Thymus (tissue), 11 donors: ENCODE results near the gene PON3. TPM values are rescaled to one million over a fixed set of nuclear protein-coding genes. Genes with fewer than 3 reads are reported as not detected.
A peak's percentile ranks its signal among the peaks of the same experiment; 100 is the strongest.

Experiments
- DNase-seq, 9 donors: peaks; one replicate each; pipeline ENCODE4 v3.0.0-alpha.2; 2013; ENCODE audit warnings: low spot score in 9 of 9, low read depth in 6 of 9, missing footprints in 1 of 9
- H3K27ac ChIP-seq, 2 donors: one replicate each; pipeline ENCODE4 v1.5.1; 2013; ENCODE audit warnings: control low read depth in 1 of 2, low read depth in 1 of 2, low read length in 1 of 2, mild to moderate bottlenecking in 1 of 2, moderate library complexity in 1 of 2
- H3K27me3 ChIP-seq, 2 donors: one replicate each; pipeline ENCODE4 v1.5.1; 2013; ENCODE audit warnings: low read length in 1 of 2; ENCODE audit not compliant: control insufficient read depth in 2 of 2, insufficient read depth in 1 of 2
- H3K36me3 ChIP-seq, 2 donors: one replicate each; pipeline ENCODE4 v1.5.1; 2013; ENCODE audit warnings: low read length in 1 of 2, mild to moderate bottlenecking in 1 of 2, moderate library complexity in 1 of 2; ENCODE audit not compliant: control insufficient read depth in 2 of 2, insufficient read depth in 2 of 2
- H3K4me1 ChIP-seq, 2 donors: one replicate each; pipeline ENCODE4 v1.5.1; 2013; ENCODE audit warnings: low read length in 2 of 2; ENCODE audit not compliant: control insufficient read depth in 2 of 2, insufficient read depth in 2 of 2
- H3K4me3 ChIP-seq, 2 donors: one replicate each; pipeline ENCODE4 v1.5.1; 2013; ENCODE audit warnings: low read length in 2 of 2, control low read depth in 1 of 2, mild to moderate bottlenecking in 1 of 2
- H3K9me3 ChIP-seq, 2 donors: one replicate each; pipeline ENCODE4 v1.5.1; 2013; ENCODE audit warnings: low read length in 1 of 2, mild to moderate bottlenecking in 1 of 2; ENCODE audit not compliant: control insufficient read depth in 2 of 2, insufficient read depth in 1 of 2
- WGBS: extraction: QIAGEN DNeasy Blood & Tissue Kit; methylation state at CpG from one replicate; pipeline ENCODE4 v1.1.7; 2013; 5-methylcytosine and 5-hydroxymethylcytosine counted together
- polyA plus RNA-seq: library from polyadenylated mRNA; stranded (reverse); fragments of 200-250 nt; gene quantifications from one replicate; pipeline ENCODE4 v1.2.3, GENCODE V29; 2013
- total RNA-seq: library from RNA; stranded (reverse); fragments of 120-200 nt; gene quantifications from one replicate; pipeline ENCODE4 v1.2.4, GENCODE V29; 2013
- donor health status: healthy.

PON3 gene
- total and polyA plus RNA-seq, 2 donors: 3.2 to 5.5 TPM

GRCh38 chr7:95334447-95334846 lies 61.7 kb downstream of the PON3 start:
- H3K9me3 ChIP-seq: no peaks in the 10 kb centered on the region
- no peaks in the 10 kb centered on the region for H3K36me3 ChIP-seq
- H3K4me3 ChIP-seq: no peak overlapping the region
- H3K27ac ChIP-seq: no peak overlapping the region
- H3K27me3 ChIP-seq: no peaks in the 10 kb centered on the region
- H3K4me1 ChIP-seq: peaks cover 0 to 3% of the 10 kb centered on the region in 2 donors
- no peak for DNase-seq

- peaks cover 0 to 3% of the 10 kb centered on the region in 2 donors for H3K4me1 ChIP-seq
- no peaks in the 10 kb centered on the region for H3K9me3 ChIP-seq
- DNase-seq: no peak
- H3K27me3 ChIP-seq: no peaks in the 10 kb centered on the region
- WGBS: 100% methylated on average over 1 of the region's 1 CpG
- H3K36me3 ChIP-seq: no peaks in the 10 kb centered on the region
- H3K4me3 ChIP-seq: peak overlapping the region; percentile 8 to 37
- peak overlapping the region in 1 of 2 donors; percentile 79 for H3K27ac ChIP-seq
Measured at GRCh38 chr7:95330961-95331337, 65.2 kb downstream of the PON3 start.

- H3K4me1 ChIP-seq: peaks cover 0 to 6% of the 10 kb centered on the region in 2 donors
- no peaks in the 10 kb centered on the region for H3K27me3 ChIP-seq
- WGBS: 27% methylated on average over 4 of the region's 4 CpGs
- H3K27ac ChIP-seq: peak overlapping the region in 1 of 2 donors; percentile 79
- peak overlapping the region; percentile 37 to 46 for H3K4me3 ChIP-seq
- peak in 8 of 9 donors; percentile 30 to 83 (median 58) for DNase-seq
- H3K36me3 ChIP-seq: no peaks in the 10 kb centered on the region
- no peaks in the 10 kb centered on the region for H3K9me3 ChIP-seq
Measured at GRCh38 chr7:95330204-95330960, 65.8 kb downstream of the PON3 start.

- peaks cover 11 to 26% of the 10 kb centered on the region in 2 donors for H3K4me1 ChIP-seq
- DNase-seq: no peak
- no peaks in the 10 kb centered on the region for H3K9me3 ChIP-seq
- no peaks in the 10 kb centered on the region for H3K36me3 ChIP-seq
- no peak overlapping the region for H3K4me3 ChIP-seq
- H3K27me3 ChIP-seq: no peaks in the 10 kb centered on the region
- H3K27ac ChIP-seq: no peak overlapping the region
- WGBS: 95% methylated on average over 3 of the region's 3 CpGs
Measured at GRCh38 chr7:95327356-95327755, 68.8 kb downstream of the PON3 start.

GRCh38 chr7:95324431-95324830 lies 71.7 kb downstream of the PON3 start, which contains the start of gene PON1:
Gene PON1 (minus strand): TSS chr7:95324532. CDS start chr7:95324475, 57 bp downstream.
- H3K9me3 ChIP-seq: no peaks in the 10 kb centered on the region
- H3K36me3 ChIP-seq: no peaks in the 10 kb centered on the region
- peak; percentile 45 to 74 (median 53) for DNase-seq
- H3K4me3 ChIP-seq: peak within 1 kb of the TSS; percentile 41 to 58
- 32% methylated on average over 20 of the region's 20 CpGs for WGBS
- H3K27ac ChIP-seq: peak within 1 kb of the TSS in 1 of 2 donors; percentile 79
- H3K4me1 ChIP-seq: peaks cover 13 to 25% of the 10 kb centered on the region in 2 donors
- no peaks in the 10 kb centered on the region for H3K27me3 ChIP-seq

GRCh38 chr7:95323410-95324129 lies 72.6 kb downstream of the PON3 start:
- WGBS: 95% methylated on average over 9 of the region's 9 CpGs
- H3K4me1 ChIP-seq: peaks cover 13 to 27% of the 10 kb centered on the region in 2 donors
- DNase-seq: no peak
- no peak overlapping the region for H3K27ac ChIP-seq
- no peaks in the 10 kb centered on the region for H3K27me3 ChIP-seq
- no peaks in the 10 kb centered on the region for H3K36me3 ChIP-seq
- H3K9me3 ChIP-seq: no peaks in the 10 kb centered on the region
- peak overlapping the region; percentile 41 to 58 for H3K4me3 ChIP-seq

- 94% methylated on average over 2 of the region's 2 CpGs for WGBS
Measured at GRCh38 chr7:95322854-95323253, 73.3 kb downstream of the PON3 start.

GRCh38 chr7:95322396-95322795 lies 73.8 kb downstream of the PON3 start:
- H3K27ac ChIP-seq: no peak overlapping the region
- 63% methylated on average over 8 of the region's 8 CpGs for WGBS
- H3K4me1 ChIP-seq: peaks cover 13 to 30% of the 10 kb centered on the region in 2 donors
- H3K9me3 ChIP-seq: no peaks in the 10 kb centered on the region
- H3K36me3 ChIP-seq: no peaks in the 10 kb centered on the region
- no peak overlapping the region for H3K4me3 ChIP-seq
- no peak for DNase-seq
- no peaks in the 10 kb centered on the region for H3K27me3 ChIP-seq

More at GRCh38 chr7:95322854-95323253, 73.3 kb downstream of the PON3 start:
- Histone ChIP-seq H3K27me3 (no peaks in the 10 kb centered on the region), H3K4me1 (peaks cover 13 to 30% of the 10 kb centered on the region in 2 donors), H3K4me3 (peak overlapping the region in 1 of 2 donors; percentile 4), H3K9me3 (no peaks in the 10 kb centered on the region), H3K36me3 (no peaks in the 10 kb centered on the region), H3K27ac (no peak overlapping the region)
- no peak for DNase-seq

- H3K27me3 ChIP-seq: no peaks in the 10 kb centered on the region
- H3K36me3 ChIP-seq: no peaks in the 10 kb centered on the region
- H3K4me3 ChIP-seq: no peak overlapping the region
- DNase-seq: no peak
- no peak overlapping the region for H3K27ac ChIP-seq
- 91% methylated on average over 1 of the region's 1 CpG for WGBS
- H3K9me3 ChIP-seq: no peaks in the 10 kb centered on the region
- peaks cover 13 to 30% of the 10 kb centered on the region in 2 donors for H3K4me1 ChIP-seq
Measured at GRCh38 chr7:95321720-95322119, 74.5 kb downstream of the PON3 start.
